K562 (cell line): Measurements from ENCODE around the gene MLYCD. TPM values are rescaled to one million over a fixed set of nuclear protein-coding genes. Genes with fewer than 3 reads are reported as not detected.

ENCODE experiments used
- ATAC-seq: fragments of 200-7000 bp; cut with Tn5 transposase; 3 replicates; pipeline ENCODE4 v1.9.1; 2020; ENCODE audit warnings: moderate library complexity
- BruUV-seq: library from RNA; stranded (reverse); fragments of 400-500 nt; replicated peaks from 2 replicates; lab custom pipeline; 2021; lab: Mats Ljungman, UMichigan
- CTCF ChIA-PET: fragments of 300-600 bp; formaldehyde crosslinking; extraction: SDS; loops from one replicate; lab custom pipeline; 2021; ENCODE audit warnings: low intra/inter-chr PET ratio; lab: Yijun Ruan, JAX
- POLR2A ChIA-PET: fragments of 300-600, 350-650 bp; sonication (Branson Sonifier 250); formaldehyde crosslinking; extraction: SDS; loops from one replicate; lab custom pipeline; 2021; ENCODE audit warnings: antibody characterized with exemption, inconsistent platforms; lab: Yijun Ruan, JAX
- DNase-seq, 4 experiments: peaks; one replicate each; pipeline versions ENCODE4 v3.0.0 to v3.0.0-alpha.2; 2011 to 2018; ENCODE audit warnings: low spot score in 3 of 4, mixed read lengths in 3 of 4; ENCODE audit errors: extremely low read depth in 1 of 4
- FAIRE-seq: peaks from 2 replicates; lab custom pipeline; 2011; peaks lifted over from hg19 to GRCh38; lab: Jason Lieb, UNC
- H2AFZ ChIP-seq: 2 replicates; pipeline ENCODE4 v1.6.0; 2011; ENCODE audit warnings: low read depth, low read length, control low read depth, inconsistent platforms
- H3K27ac ChIP-seq: fragments of 200-600 bp; 3 replicates; pipeline ENCODE4 v1.8.0; 2011; ENCODE audit warnings: low read depth, mild to moderate bottlenecking, control low read depth, inconsistent platforms, low read length, moderate library complexity, mixed read lengths; ENCODE audit errors: extremely low read depth
- H3K27me3 ChIP-seq, 2 experiments: fragments of 300-600 bp in 1 of 2; 2 replicates in 1 of 2; 3 replicates in 1 of 2; pipeline versions ENCODE4 v1.6.0 to v1.8.0; 2011; ENCODE audit warnings: inconsistent platforms in 2 of 2, low read length in 2 of 2, mild to moderate bottlenecking in 1 of 2, mixed read lengths in 1 of 2, moderate library complexity in 1 of 2; ENCODE audit not compliant: control insufficient read depth in 2 of 2, insufficient read depth in 2 of 2
- H3K36me3 ChIP-seq: fragments of 300-600 bp; 3 replicates; pipeline ENCODE4 v1.8.0; 2011; ENCODE audit warnings: mild to moderate bottlenecking, low read length, inconsistent platforms; ENCODE audit not compliant: control insufficient read depth, insufficient read depth
- H3K4me1 ChIP-seq, 2 experiments: fragments of 200-600 bp in 1 of 2; replicated peaks in 1 of 2; 2 replicates in 1 of 2; 3 replicates in 1 of 2; pipeline versions ENCODE4 v1.5.1 to v1.8.0; 2011; ENCODE audit warnings: inconsistent platforms in 2 of 2, low read length in 2 of 2, mild to moderate bottlenecking in 1 of 2, mixed read lengths in 1 of 2, moderate library complexity in 1 of 2; ENCODE audit not compliant: control insufficient read depth in 2 of 2, insufficient read depth in 2 of 2
- H3K4me2 ChIP-seq: 2 replicates; pipeline ENCODE4 v1.6.1; 2011; ENCODE audit warnings: low read length, control low read depth, inconsistent platforms, mixed read lengths; ENCODE audit not compliant: insufficient read depth
- H3K4me3 ChIP-seq: fragments of 200-600 bp; sonication (generic), shearing (Covaris generic); 2 replicates; pipeline ENCODE4 v1.5.1; 2016; ENCODE audit warnings: control low read depth, inconsistent platforms
- H3K79me2 ChIP-seq: fragments of 200-600 bp; 3 replicates; pipeline ENCODE4 v1.8.0; 2011; ENCODE audit warnings: low read length, inconsistent platforms; ENCODE audit not compliant: control insufficient read depth, insufficient read depth
- H3K9ac ChIP-seq, 2 experiments: 2 replicates each; pipeline versions ENCODE4 v1.6.0 to v1.6.1; 2011; ENCODE audit warnings: low read depth in 2 of 2, low read length in 2 of 2, control low read depth in 1 of 2, inconsistent platforms in 1 of 2, mild to moderate bottlenecking in 1 of 2, mixed read lengths in 1 of 2; ENCODE audit not compliant: insufficient read depth in 1 of 2
- H3K9me1 ChIP-seq: one replicate; pipeline ENCODE4 v1.6.0; 2011; ENCODE audit warnings: inconsistent platforms, mild to moderate bottlenecking, low read length, moderate library complexity; ENCODE audit not compliant: control insufficient read depth, insufficient read depth
- H3K9me3 ChIP-seq: replicated peaks from 2 replicates; pipeline ENCODE4 v1.5.1; 2011; ENCODE audit warnings: low read depth, low read length, inconsistent platforms; ENCODE audit not compliant: control insufficient read depth, insufficient read depth
- H4K20me1 ChIP-seq: replicated peaks from 2 replicates; pipeline ENCODE4 v1.6.1; 2011; ENCODE audit warnings: low read length, inconsistent platforms, mixed read lengths; ENCODE audit not compliant: control insufficient read depth, insufficient read depth
- BCOR ChIP-seq: fragments of 450-650 bp; IDR thresholded peaks from 2 replicates; pipeline ENCODE4 v1.6.1; 2016
- ELF2 ChIP-seq: fragments of 250-450 bp; sonication (Bioruptor Pico); IDR thresholded peaks from 2 replicates; pipeline ENCODE4 v1.5.0; 2021; ENCODE audit warnings: mild to moderate bottlenecking
- KDM1A ChIP-seq, 2 experiments: fragments of 450-650 bp; IDR thresholded peaks; 2 replicates each; pipeline ENCODE4 v1.6.1; 2016; ENCODE audit warnings: mild to moderate bottlenecking in 2 of 2
- MEF2A ChIP-seq: IDR thresholded peaks from 2 replicates; pipeline ENCODE4 v1.6.1; 2011; ENCODE audit warnings: low read depth, mild to moderate bottlenecking, low read length, moderate library complexity; ENCODE audit not compliant: control insufficient read depth
- NFYB ChIP-seq: IDR thresholded peaks from 2 replicates; pipeline ENCODE4 v1.6.1; 2011; ENCODE audit warnings: mild to moderate bottlenecking, moderate library complexity; ENCODE audit not compliant: insufficient read length; ENCODE audit errors: extremely low read depth
- NRF1 ChIP-seq, 2 experiments: fragments of 450-650 bp; IDR thresholded peaks in 1 of 2; conservative IDR thresholded peaks in 1 of 2; 2 replicates each; pipeline ENCODE4 v1.6.1; 2014; ENCODE audit warnings: mild to moderate bottlenecking in 2 of 2
- PURB ChIP-seq: sonication (generic); formaldehyde crosslinking; IDR thresholded peaks from 2 replicates; pipeline ENCODE4 v1.9.0; 2021; ENCODE audit warnings: low read depth, mild to moderate bottlenecking, missing genetic modification reagents
- RBM25 ChIP-seq: fragments of 200-400 bp; formaldehyde crosslinking; IDR thresholded peaks from 2 replicates; pipeline ENCODE4 v1.6.1; 2018; ENCODE audit warnings: low read length, low read depth, moderate library complexity; ENCODE audit not compliant: severe bottlenecking
- SREBF2 ChIP-seq: sonication (generic); formaldehyde crosslinking; IDR thresholded peaks from 2 replicates; pipeline ENCODE4 v1.4.0; 2020; ENCODE audit warnings: mild to moderate bottlenecking, missing genetic modification reagents
- STAT5A ChIP-seq: IDR thresholded peaks from 2 replicates; pipeline ENCODE4 v1.6.1; 2012; ENCODE audit warnings: low read length, inconsistent platforms, borderline replicate concordance
- XRCC3 ChIP-seq: fragments of 450-650 bp; IDR thresholded peaks from 2 replicates; pipeline ENCODE4 v1.6.1; 2017; ENCODE audit warnings: mild to moderate bottlenecking, moderate library complexity
- ZFP36 ChIP-seq: fragments of 150-350 bp; IDR thresholded peaks from 2 replicates; pipeline ENCODE4 v1.6.1; 2018; ENCODE audit warnings: low read length, low read depth; ENCODE audit not compliant: partially characterized antibody
- WGBS: fragments of 100-300 bp; shearing (Covaris generic); methylation state at CpG from one replicate; pipeline ENCODE4 v1.1.6; 2016; ENCODE audit warnings: low coverage, mixed read lengths; ENCODE audit not compliant: insufficient coverage; ENCODE audit errors: missing lambda C conversion rate; 5-methylcytosine and 5-hydroxymethylcytosine counted together
- in situ Hi-C: fragments of 300-500 bp; cut with MboI; formaldehyde crosslinking; loops from 4 replicates; pipeline ENCODE4 v1.15.0; 2018; ENCODE audit warnings: inconsistent platforms, mixed read lengths
- intact Hi-C: fragments of 100-400 bp; cut with micrococcal nuclease; formaldehyde crosslinking; loops from 2 replicates; pipeline ENCODE4 v1.14.2; 2022
- polyA plus RNA-seq, 8 experiments: library from polyadenylated mRNA; depleted of rRNA in 4 of 8; stranded (reverse) in 5 of 8; unstranded in 3 of 8; fragments of >200 nt; fragmentation: Nextera tagmentation in 2 of 8; fragmentation: Illumina TruSeq in 1 of 8; extraction: Ambion mirVana in 2 of 8; extraction: Trizol in 1 of 8; gene quantifications; 2 replicates each; pipeline versions ENCODE4 v1.2.1 to v1.2.3, GENCODE V29; 2011 to 2014; ENCODE audit warnings: inconsistent platforms in 1 of 8, missing spikeins in 1 of 8
- total RNA-seq, 7 experiments: library from RNA; depleted of rRNA in 6 of 7; stranded (reverse); fragments of >200 nt in 6 of 7; fragmentation: Illumina TruSeq in 2 of 7; extraction: Trizol in 2 of 7; gene quantifications; 2 replicates each; pipeline versions ENCODE4 v1.2.1 to v1.2.3, GENCODE V29; 2011 to 2021; ENCODE audit warnings: low replicate concordance in 1 of 7
- TF ChIP-seq, protein P1 (sequence below): fragments of 450-650 bp; formaldehyde crosslinking; IDR thresholded peaks from 2 replicates; pipeline ENCODE4 v1.4.0; 2020; ENCODE audit warnings: mild to moderate bottlenecking, moderate library complexity
- TF ChIP-seq, protein P2 (sequence below): sonication (generic); formaldehyde crosslinking; IDR thresholded peaks from 2 replicates; pipeline ENCODE4 v1.8.0; 2022; ENCODE audit warnings: mild to moderate bottlenecking, missing genetic modification reagents

The MLYCD gene
- total and polyA plus RNA-seq, 9 of the 15 experiments (the other 6 are each of a cell fraction or from before 2014, with no cell fraction given), result 0.15 to 2.0 (median 1.0) TPM

DNA sequence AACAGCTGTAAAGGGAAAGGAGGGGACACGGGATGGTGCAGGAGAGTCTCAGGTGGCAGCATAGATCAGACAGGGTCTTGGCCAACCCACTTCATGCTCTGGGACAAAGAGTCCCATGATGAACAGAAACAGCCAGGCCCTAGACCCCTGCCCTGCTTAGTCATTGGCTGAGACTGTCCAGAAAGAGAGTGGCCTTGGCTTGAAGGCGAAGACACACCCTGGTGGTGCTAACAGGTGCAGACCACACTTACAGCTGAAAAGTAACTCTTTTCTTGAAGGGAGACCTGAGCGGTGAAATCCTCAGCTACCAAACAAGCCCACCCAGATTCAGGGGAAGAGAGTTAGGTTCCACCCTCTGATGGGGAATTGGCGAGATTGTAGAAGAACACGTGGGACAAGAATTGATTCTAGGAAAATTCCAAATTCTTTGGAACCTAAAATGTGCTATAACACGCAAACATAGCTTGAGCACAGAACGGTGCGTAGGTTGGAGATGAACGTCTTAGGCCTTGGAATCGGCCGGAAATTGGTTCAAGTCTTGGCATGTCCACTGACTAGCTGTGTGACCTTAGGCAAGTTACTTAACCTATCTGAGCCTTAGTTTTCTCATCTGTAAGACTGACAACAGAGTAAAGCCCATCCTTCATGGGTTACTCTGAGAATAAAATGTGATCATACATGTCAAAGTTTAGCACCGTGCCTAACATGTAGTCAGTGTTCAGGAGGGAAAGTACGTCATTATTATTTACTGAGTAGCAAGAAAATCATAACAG lies 12.5 kb upstream of the MLYCD start:
- Histone ChIP-seq H3K9ac (no peak overlapping the region), H3K4me2 (no peak overlapping the region), H3K4me3 (no peak overlapping the region), H3K9me1 (no peaks in the 10 kb centered on the region), H3K36me3 (no peaks in the 10 kb centered on the region), H3K27me3 (peaks cover 29 to 55% of the 10 kb centered on the region in 2 experiments), H2AFZ (no peak overlapping the region), H3K27ac (no peak overlapping the region), H3K4me1 (peaks cover 0 to 5% of the 10 kb centered on the region in 2 experiments; a peak in 2 of 5 replicates), H3K79me2 (no peaks in the 10 kb centered on the region), H3K9me3 (no peaks in the 10 kb centered on the region), H4K20me1 (no peaks in the 10 kb centered on the region)
- TF ChIP-seq XRCC3 (no peak), PURB (CRISPR knock-in tag) (no peak), NFYB (peak; percentile 6), SREBF2 (CRISPR knock-in tag) (no peak), NRF1 (conservative IDR thresholded peaks at IDR 0.05 in 1 of 2, IDR thresholded peaks at IDR 0.05 in 1 of 2) (no peak), BCOR (peak; percentile 70), MEF2A (no peak), KDM1A (IDR thresholded peaks at IDR 0.05) (peak; percentile 20 to 44; a peak in 2 of 4 replicates), ZFP36 (peak; percentile 65), ELF2 (no peak), STAT5A (no peak), RBM25 (peak; percentile 89)
- TF ChIP-seq, protein P1, sequence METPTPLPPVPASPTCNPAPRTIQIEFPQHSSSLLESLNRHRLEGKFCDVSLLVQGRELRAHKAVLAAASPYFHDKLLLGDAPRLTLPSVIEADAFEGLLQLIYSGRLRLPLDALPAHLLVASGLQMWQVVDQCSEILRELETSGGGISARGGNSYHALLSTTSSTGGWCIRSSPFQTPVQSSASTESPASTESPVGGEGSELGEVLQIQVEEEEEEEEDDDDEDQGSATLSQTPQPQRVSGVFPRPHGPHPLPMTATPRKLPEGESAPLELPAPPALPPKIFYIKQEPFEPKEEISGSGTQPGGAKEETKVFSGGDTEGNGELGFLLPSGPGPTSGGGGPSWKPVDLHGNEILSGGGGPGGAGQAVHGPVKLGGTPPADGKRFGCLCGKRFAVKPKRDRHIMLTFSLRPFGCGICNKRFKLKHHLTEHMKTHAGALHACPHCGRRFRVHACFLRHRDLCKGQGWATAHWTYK, result no peak
- TF ChIP-seq, protein P2, sequence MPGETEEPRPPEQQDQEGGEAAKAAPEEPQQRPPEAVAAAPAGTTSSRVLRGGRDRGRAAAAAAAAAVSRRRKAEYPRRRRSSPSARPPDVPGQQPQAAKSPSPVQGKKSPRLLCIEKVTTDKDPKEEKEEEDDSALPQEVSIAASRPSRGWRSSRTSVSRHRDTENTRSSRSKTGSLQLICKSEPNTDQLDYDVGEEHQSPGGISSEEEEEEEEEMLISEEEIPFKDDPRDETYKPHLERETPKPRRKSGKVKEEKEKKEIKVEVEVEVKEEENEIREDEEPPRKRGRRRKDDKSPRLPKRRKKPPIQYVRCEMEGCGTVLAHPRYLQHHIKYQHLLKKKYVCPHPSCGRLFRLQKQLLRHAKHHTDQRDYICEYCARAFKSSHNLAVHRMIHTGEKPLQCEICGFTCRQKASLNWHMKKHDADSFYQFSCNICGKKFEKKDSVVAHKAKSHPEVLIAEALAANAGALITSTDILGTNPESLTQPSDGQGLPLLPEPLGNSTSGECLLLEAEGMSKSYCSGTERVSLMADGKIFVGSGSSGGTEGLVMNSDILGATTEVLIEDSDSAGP (CRISPR knock-in tag), result no peak
- 6% methylated on average over 13 of the region's 13 CpGs for WGBS
- no peak for ATAC-seq
- in situ Hi-C loops (no loop called here), intact Hi-C loops (no loop called here)
- no TSS peak for BruUV-seq
- DNase-seq, result no peak
- ChIA-PET POLR2A (interaction anchor here (0.7 to 1.2 kb wide), 3 partner anchors 38 to 371 kb away, joined by 3 read pairs; no protein-coding TSS in a partner anchor), CTCF (no interaction called here)
- no peak for FAIRE-seq
